HepG2 (cell line): ENCODE data around the gene THBS1. TPM values are rescaled to one million over a fixed set of nuclear protein-coding genes. Genes with fewer than 3 reads are reported as not detected.
A peak's percentile ranks its signal among the peaks of the same experiment; 100 is the strongest.

Experiments
- DMTF1 ChIP-seq: sonication (generic); formaldehyde crosslinking; IDR thresholded peaks from 2 replicates; pipeline ENCODE4 v1.4.0; 2020; ENCODE audit warnings: mild to moderate bottlenecking, missing genetic modification reagents
- NFKB2 ChIP-seq: sonication (generic); formaldehyde crosslinking; IDR thresholded peaks from 2 replicates; pipeline ENCODE4 v1.4.0; 2020; ENCODE audit warnings: missing genetic modification reagents, borderline replicate concordance
- PRDM15 ChIP-seq: sonication (generic); formaldehyde crosslinking; IDR thresholded peaks from 2 replicates; pipeline ENCODE4 v1.4.0; 2020; ENCODE audit warnings: missing genetic modification reagents
- REST ChIP-seq, 2 experiments: IDR thresholded peaks; 2 replicates each; pipeline ENCODE4 v1.6.1; 2011 to 2012; ENCODE audit warnings: low read length in 2 of 2, borderline replicate concordance in 1 of 2, low read depth in 1 of 2, mild to moderate bottlenecking in 1 of 2, moderate library complexity in 1 of 2
- ZFP82 ChIP-seq: sonication (generic); formaldehyde crosslinking; IDR thresholded peaks from 2 replicates; pipeline ENCODE4 v1.5.1; 2020; ENCODE audit warnings: mild to moderate bottlenecking, missing genetic modification reagents, borderline replicate concordance
- ZNF138 ChIP-seq: sonication (generic); formaldehyde crosslinking; IDR thresholded peaks from 2 replicates; pipeline ENCODE4 v1.5.0; 2020; ENCODE audit warnings: mild to moderate bottlenecking, low read depth, missing genetic modification reagents
- ZNF776 ChIP-seq: sonication (generic); formaldehyde crosslinking; IDR thresholded peaks from 2 replicates; pipeline ENCODE4 v1.4.0; 2020; ENCODE audit warnings: mild to moderate bottlenecking, missing genetic modification reagents
- ZNF841 ChIP-seq: sonication (generic); formaldehyde crosslinking; IDR thresholded peaks from 2 replicates; pipeline ENCODE4 v1.8.1; 2023; ENCODE audit warnings: missing genetic modification reagents, borderline replicate concordance
- polyA plus RNA-seq, 8 experiments: library from polyadenylated mRNA; depleted of rRNA in 3 of 8; stranded (reverse) in 7 of 8; unstranded in 1 of 8; fragments of >200 nt; fragmentation: Illumina TruSeq in 4 of 8; extraction: Trizol in 4 of 8; gene quantifications; 2 replicates each; pipeline versions ENCODE4 v1.2.1 to v1.2.3, GENCODE V29; 2011 to 2016; ENCODE audit warnings: low read depth in 4 of 8, missing spikeins in 1 of 8, mixed read lengths in 1 of 8; ENCODE audit not compliant: insufficient read depth in 1 of 8
- total RNA-seq, 5 experiments: library from RNA; depleted of rRNA; stranded (reverse); fragments of >200 nt; fragmentation: Illumina TruSeq; extraction: Trizol; gene quantifications; 2 replicates each; pipeline ENCODE4 v1.2.3, GENCODE V29; 2016; ENCODE audit warnings: low read depth in 1 of 5

The THBS1 gene
- total and polyA plus RNA-seq, 2 of the 13 experiments (the other 11 are each of a cell fraction or from before 2014, with no cell fraction given): 54.7 to 67.1 TPM

- TF ChIP-seq PRDM15 (CRISPR knock-in tag): no peak
- TF ChIP-seq DMTF1 (CRISPR knock-in tag): no peak
- TF ChIP-seq ZFP82 (CRISPR knock-in tag): no peak
- TF ChIP-seq NFKB2 (CRISPR knock-in tag): peak; percentile 63; the same call in 1 of the 2 replicates
- TF ChIP-seq REST (IDR thresholded peaks at IDR 0.05; ENCODE audit: borderline replicate concordance in 1 of 2, low read depth in 1 of 2, low read length in 2 of 2): no peak
- TF ChIP-seq ZNF776: 0 out of 2 replicates have a peak, but pooled peaks have one; percentile 42
- peak; percentile 22; the same call in 1 of the 2 replicates for TF ChIP-seq ZNF138 (CRISPR knock-in tag)
- TF ChIP-seq ZNF841 (CRISPR knock-in tag): no peak
These were observed 64.5 kb downstream of the THBS1 start (continued) for GRCh38 chr15:39645138-39645975.
